ENCODE measurements around the gene RBL1.
"Not testable (repeated sequence)": the region's sequence is repeated elsewhere in the genome, so short reads cannot be mapped to it uniquely, and the experiment has no call there.

The RBL1 gene

DNA sequence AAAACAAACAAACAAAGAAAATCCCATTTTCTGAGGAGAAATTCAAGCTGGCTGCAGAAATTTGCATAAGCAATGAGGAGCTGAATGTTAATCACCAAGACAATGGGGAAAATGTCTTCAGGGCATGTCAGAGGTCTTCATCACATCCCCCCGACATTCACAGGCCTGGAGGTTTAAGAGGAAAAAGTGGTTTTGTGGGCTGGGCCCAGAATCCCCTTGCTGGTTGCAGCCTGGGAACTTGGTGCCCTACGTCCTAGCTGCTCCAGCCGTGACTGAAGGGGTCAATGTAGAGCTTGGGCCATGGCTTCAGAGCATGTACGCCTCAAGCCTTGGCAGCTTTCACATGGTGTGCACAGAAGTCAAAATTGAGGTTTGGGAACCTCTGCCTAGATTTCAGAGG is 101.6 kb downstream of the RBL1 start:
- not testable (repeated sequence) for H3K36me3 ChIP-seq (ENCODE audit: control insufficient read depth in 1 of 2, insufficient read depth in 2 of 2, low read depth in 1 of 2, low read length in 2 of 2); H2BK15ac ChIP-seq (ENCODE audit: low read depth, poor library complexity, severe bottlenecking); H4K91ac ChIP-seq (ENCODE audit: low read length); H3K4me2 ChIP-seq (ENCODE audit: low read length, poor library complexity, severe bottlenecking); H3K9me3 ChIP-seq (ENCODE audit: control insufficient read depth, low read length); DNase-seq; H2BK120ac ChIP-seq (ENCODE audit: low read depth, low read length); H3K27me3 ChIP-seq (ENCODE audit: control insufficient read depth in 1 of 2, insufficient read depth in 1 of 2, low read length in 2 of 2); H3K4ac ChIP-seq (ENCODE audit: low read depth in 1 of 2, low read length in 2 of 2); H3K4me3 ChIP-seq (ENCODE audit: insufficient read depth in 1 of 2, low read depth in 1 of 2, low read length in 2 of 2); H2BK12ac ChIP-seq (ENCODE audit: low read length in 2 of 2); H3K18ac ChIP-seq (ENCODE audit: low read depth in 1 of 2, low read length in 2 of 2); H2AK5ac ChIP-seq (ENCODE audit: low read length, severe bottlenecking); H3K4me1 ChIP-seq (ENCODE audit: control insufficient read depth, insufficient read depth, low read depth, low read length); H3K23ac ChIP-seq (ENCODE audit: low read length in 2 of 2); H2BK5ac ChIP-seq (ENCODE audit: low read depth, low read length, poor library complexity, severe bottlenecking); H4K8ac ChIP-seq (ENCODE audit: low read length); H3K79me1 ChIP-seq (replicated peaks; ENCODE audit: low read length, poor library complexity, severe bottlenecking); H3K9ac ChIP-seq (ENCODE audit: low read length); H3K14ac ChIP-seq (ENCODE audit: low read length in 2 of 2); H2AFZ ChIP-seq (ENCODE audit: low read depth, low read length); H3K27ac ChIP-seq (ENCODE audit: low read length, poor library complexity, severe bottlenecking)
- WGBS, result 95% methylated on average over 4 of the region's 4 CpGs

DNA sequence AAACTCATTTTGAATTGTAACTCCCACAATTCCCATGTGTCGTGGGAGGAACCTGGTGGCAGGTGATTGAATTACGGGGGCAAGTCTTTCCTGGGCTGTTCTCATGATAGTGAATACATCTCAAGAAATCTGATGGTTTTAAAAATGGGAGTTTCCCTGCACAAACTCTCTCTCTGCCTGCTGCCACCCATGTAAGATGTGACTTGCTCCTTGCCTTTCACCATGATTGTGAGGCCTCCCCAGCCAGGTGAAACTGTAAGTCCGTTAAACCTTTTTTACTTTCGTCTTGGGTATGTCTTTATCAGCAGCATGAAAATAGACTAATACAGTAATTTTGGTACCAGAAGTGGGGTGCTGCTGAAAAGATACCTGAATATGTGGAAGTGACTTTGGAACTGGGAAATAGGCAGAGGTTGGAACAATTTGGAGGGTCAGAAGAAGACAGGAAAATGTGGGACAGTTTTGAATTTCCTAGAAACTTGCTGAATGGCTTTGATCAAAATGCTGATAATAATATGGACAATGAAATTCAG is 102.9 kb downstream of the RBL1 start:
- Histone ChIP-seq H3K4me1 (ENCODE audit: control insufficient read depth, insufficient read depth, low read depth, low read length) (no peaks in the 10 kb centered on the region), H3K79me1 (replicated peaks; ENCODE audit: low read length, poor library complexity, severe bottlenecking) (no peaks in the 10 kb centered on the region), H4K8ac (ENCODE audit: low read length) (no peak overlapping the region), H2BK15ac (ENCODE audit: low read depth, poor library complexity, severe bottlenecking) (no peak overlapping the region), H3K9me3 (ENCODE audit: control insufficient read depth, low read length) (peaks cover 8% of the 10 kb centered on the region), H3K9ac (ENCODE audit: low read length) (no peak overlapping the region), H3K18ac (ENCODE audit: low read depth in 1 of 2, low read length in 2 of 2) (no peak overlapping the region), H3K14ac (ENCODE audit: low read length in 2 of 2) (no peak overlapping the region), H3K27me3 (ENCODE audit: control insufficient read depth in 1 of 2, insufficient read depth in 1 of 2, low read length in 2 of 2) (no peaks in the 10 kb centered on the region), H2AFZ (ENCODE audit: low read depth, low read length) (no peak overlapping the region), H3K4me3 (ENCODE audit: insufficient read depth in 1 of 2, low read depth in 1 of 2, low read length in 2 of 2) (no peak overlapping the region), H2AK5ac (ENCODE audit: low read length, severe bottlenecking) (no peak overlapping the region), H2BK12ac (ENCODE audit: low read length in 2 of 2) (no peak overlapping the region), H3K36me3 (ENCODE audit: control insufficient read depth in 1 of 2, insufficient read depth in 2 of 2, low read depth in 1 of 2, low read length in 2 of 2) (peaks cover 3 to 6% of the 10 kb centered on the region in 2 experiments), H3K27ac (ENCODE audit: low read length, poor library complexity, severe bottlenecking) (no peak overlapping the region), H2BK120ac (ENCODE audit: low read depth, low read length) (no peak overlapping the region), H4K91ac (ENCODE audit: low read length) (no peak overlapping the region), H3K23ac (ENCODE audit: low read length in 2 of 2) (no peak overlapping the region), H2BK5ac (ENCODE audit: low read depth, low read length, poor library complexity, severe bottlenecking) (no peak overlapping the region), H3K4me2 (ENCODE audit: low read length, poor library complexity, severe bottlenecking) (no peak overlapping the region), H3K4ac (ENCODE audit: low read depth in 1 of 2, low read length in 2 of 2) (no peak overlapping the region)
- WGBS, result 100% methylated on average over 4 of the region's 4 CpGs
- no peak for DNase-seq

DNA sequence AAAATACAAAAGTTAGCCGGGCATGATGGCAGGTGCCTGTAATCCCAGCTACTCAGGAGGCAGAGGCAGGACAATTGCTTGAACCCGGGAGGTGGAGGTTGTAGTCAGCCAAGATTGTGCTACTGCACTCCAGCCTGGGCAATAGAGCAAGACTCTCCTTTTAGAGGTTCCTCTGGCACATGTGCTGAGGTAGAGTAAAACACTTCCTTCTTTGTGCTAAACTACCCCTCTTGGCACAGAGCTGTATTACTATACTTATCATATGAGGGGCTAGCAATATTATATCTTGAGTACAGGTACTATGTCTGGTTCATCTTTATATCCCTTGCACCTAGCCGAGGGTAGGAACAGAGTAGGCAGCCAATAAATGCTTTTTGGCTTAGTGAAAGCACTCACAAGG is 104.1 kb downstream of the RBL1 start:
- Histone ChIP-seq H3K79me1 (replicated peaks; ENCODE audit: low read length, poor library complexity, severe bottlenecking) (no peaks in the 10 kb centered on the region), H2BK5ac (ENCODE audit: low read depth, low read length, poor library complexity, severe bottlenecking) (no peak overlapping the region), H2AFZ (ENCODE audit: low read depth, low read length) (no peak overlapping the region), H3K9me3 (ENCODE audit: control insufficient read depth, low read length) (peaks cover 8% of the 10 kb centered on the region), H3K14ac (ENCODE audit: low read length in 2 of 2) (no peak overlapping the region), H3K4me1 (ENCODE audit: control insufficient read depth, insufficient read depth, low read depth, low read length) (no peaks in the 10 kb centered on the region), H2BK12ac (ENCODE audit: low read length in 2 of 2) (no peak overlapping the region), H3K9ac (ENCODE audit: low read length) (no peak overlapping the region), H3K36me3 (ENCODE audit: control insufficient read depth in 1 of 2, insufficient read depth in 2 of 2, low read depth in 1 of 2, low read length in 2 of 2) (peaks cover 3 to 6% of the 10 kb centered on the region in 2 experiments), H3K27me3 (ENCODE audit: control insufficient read depth in 1 of 2, insufficient read depth in 1 of 2, low read length in 2 of 2) (no peaks in the 10 kb centered on the region), H3K4ac (ENCODE audit: low read depth in 1 of 2, low read length in 2 of 2) (no peak overlapping the region), H2BK120ac (ENCODE audit: low read depth, low read length) (no peak overlapping the region), H3K27ac (ENCODE audit: low read length, poor library complexity, severe bottlenecking) (no peak overlapping the region), H3K18ac (ENCODE audit: low read depth in 1 of 2, low read length in 2 of 2) (no peak overlapping the region), H2AK5ac (ENCODE audit: low read length, severe bottlenecking) (no peak overlapping the region), H4K8ac (ENCODE audit: low read length) (no peak overlapping the region), H3K4me2 (ENCODE audit: low read length, poor library complexity, severe bottlenecking) (no peak overlapping the region), H2BK15ac (ENCODE audit: low read depth, poor library complexity, severe bottlenecking) (no peak overlapping the region), H3K23ac (ENCODE audit: low read length in 2 of 2) (no peak overlapping the region), H3K4me3 (ENCODE audit: insufficient read depth in 1 of 2, low read depth in 1 of 2, low read length in 2 of 2) (no peak overlapping the region), H4K91ac (ENCODE audit: low read length) (no peak overlapping the region)
- WGBS, result 88% methylated on average over 2 of the region's 3 CpGs
- no peak for DNase-seq

DNA sequence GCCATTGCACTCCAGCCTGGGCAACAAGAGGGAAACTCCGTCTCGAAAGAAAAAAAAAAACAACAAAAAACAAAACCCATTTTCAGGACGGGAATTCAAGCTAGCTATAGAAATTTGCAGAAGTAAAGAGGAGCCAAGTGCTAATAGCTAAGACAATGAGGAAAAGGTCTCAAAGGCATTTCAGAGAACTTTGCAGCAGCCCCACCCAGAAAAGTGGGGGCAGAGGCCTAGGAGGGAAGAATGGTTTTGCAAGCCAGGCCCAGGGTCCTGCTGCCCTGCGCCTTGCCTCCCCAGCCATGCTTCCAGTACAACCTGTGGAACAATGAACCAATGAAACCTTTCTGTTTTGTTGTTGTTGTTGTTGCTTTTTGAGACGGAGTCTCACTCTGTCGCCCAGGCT is 106.0 kb downstream of the RBL1 start:
- Histone ChIP-seq H3K27ac (ENCODE audit: low read length, poor library complexity, severe bottlenecking) (no peak overlapping the region), H3K4me2 (ENCODE audit: low read length, poor library complexity, severe bottlenecking) (no peak overlapping the region), H3K4me3 (ENCODE audit: insufficient read depth in 1 of 2, low read depth in 1 of 2, low read length in 2 of 2) (no peak overlapping the region), H2BK120ac (ENCODE audit: low read depth, low read length) (no peak overlapping the region), H3K79me1 (replicated peaks; ENCODE audit: low read length, poor library complexity, severe bottlenecking) (no peaks in the 10 kb centered on the region), H3K23ac (ENCODE audit: low read length in 2 of 2) (no peak overlapping the region), H2BK5ac (ENCODE audit: low read depth, low read length, poor library complexity, severe bottlenecking) (no peak overlapping the region), H4K8ac (ENCODE audit: low read length) (peak overlapping the region; percentile 69), H3K27me3 (ENCODE audit: control insufficient read depth in 1 of 2, insufficient read depth in 1 of 2, low read length in 2 of 2) (no peaks in the 10 kb centered on the region), H3K4ac (ENCODE audit: low read depth in 1 of 2, low read length in 2 of 2) (no peak overlapping the region), H3K18ac (ENCODE audit: low read depth in 1 of 2, low read length in 2 of 2) (no peak overlapping the region), H2AFZ (ENCODE audit: low read depth, low read length) (no peak overlapping the region), H3K4me1 (ENCODE audit: control insufficient read depth, insufficient read depth, low read depth, low read length) (no peaks in the 10 kb centered on the region), H2AK5ac (ENCODE audit: low read length, severe bottlenecking) (no peak overlapping the region), H3K14ac (ENCODE audit: low read length in 2 of 2) (no peak overlapping the region), H3K9me3 (ENCODE audit: control insufficient read depth, low read length) (peaks cover 8% of the 10 kb centered on the region), H4K91ac (ENCODE audit: low read length) (no peak overlapping the region), H2BK12ac (ENCODE audit: low read length in 2 of 2) (no peak overlapping the region), H3K36me3 (ENCODE audit: control insufficient read depth in 1 of 2, insufficient read depth in 2 of 2, low read depth in 1 of 2, low read length in 2 of 2) (peaks cover 0 to 6% of the 10 kb centered on the region in 2 experiments), H2BK15ac (ENCODE audit: low read depth, poor library complexity, severe bottlenecking) (no peak overlapping the region), H3K9ac (ENCODE audit: low read length) (no peak overlapping the region)
- no peak for DNase-seq
- 94% methylated on average over 4 of the region's 6 CpGs for WGBS

All from mesenchymal stem cell (in vitro differentiated cells and primary cell).